ENCODE measurements around the gene METTL2B. TPM values are rescaled to one million over a fixed set of nuclear protein-coding genes. Genes with fewer than 3 reads are reported as not detected.
"Not testable (repeated sequence)": the region's sequence is repeated elsewhere in the genome, so short reads cannot be mapped to it uniquely, and the experiment has no call there.

The METTL2B gene
- total and polyA plus RNA-seq, 2 of the 13 experiments (the other 11 are each of a cell fraction or from before 2014, with no cell fraction given) = 15.5 to 33.1 TPM

DNA sequence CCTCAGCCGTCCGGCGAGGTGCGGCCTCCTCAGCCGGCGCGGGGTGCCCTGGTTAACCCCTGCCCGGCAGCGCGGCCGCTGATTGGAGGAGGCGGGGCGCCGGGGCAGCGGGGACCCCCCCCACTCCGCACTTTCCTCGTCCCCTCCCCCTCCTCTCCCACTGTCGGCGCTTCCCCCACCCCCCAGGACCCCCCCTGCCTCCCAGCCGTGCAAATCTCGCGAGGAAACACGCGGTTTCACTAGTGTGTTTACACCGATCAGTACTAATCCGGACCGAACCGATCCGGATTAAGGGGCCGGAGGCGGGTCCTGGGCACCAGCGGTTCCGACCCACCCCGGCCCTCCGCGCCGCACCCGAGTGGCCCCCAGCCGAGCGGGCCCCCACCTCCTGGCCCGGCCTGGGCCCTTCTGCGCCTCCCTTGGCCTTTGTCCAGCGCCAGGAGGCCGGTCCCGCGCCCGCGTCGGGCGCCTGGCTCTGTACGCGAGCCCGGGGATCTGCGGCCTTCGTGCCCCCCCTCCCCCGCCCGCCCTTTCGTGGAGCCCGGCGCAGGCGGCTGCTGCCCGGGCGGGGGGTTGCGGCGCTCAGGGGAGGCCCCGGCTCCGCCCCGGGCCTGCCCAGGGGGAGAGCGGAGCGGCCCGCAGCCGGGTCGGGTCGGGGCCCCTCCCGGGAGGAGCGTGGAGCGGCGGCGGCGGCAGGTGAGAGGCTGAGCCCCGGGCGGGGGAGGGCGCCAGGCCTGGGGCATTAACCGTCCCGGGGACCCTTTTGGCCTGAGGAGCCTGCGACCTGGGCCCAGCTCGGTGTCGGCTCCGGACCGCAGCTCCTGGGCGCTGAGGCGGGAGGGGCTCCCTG is 54.8 kb downstream of the METTL2B start (continued):
- TF ChIP-seq BCL6 (CRISPR knock-in tag; IDR thresholded peaks at IDR 0.05) = 0 out of 2 replicates have a peak, but pooled peaks have one; percentile 7
- TF ChIP-seq ARNT2 (CRISPR knock-in tag; IDR thresholded peaks at IDR 0.05; ENCODE audit: low read depth) = 0 out of 2 replicates have a peak, but pooled peaks have one; percentile 10
- peak; percentile 32; the same call in 1 of the 2 replicates for TF ChIP-seq FOXA3 (CRISPR knock-in tag; IDR thresholded peaks at IDR 0.05)

DNA sequence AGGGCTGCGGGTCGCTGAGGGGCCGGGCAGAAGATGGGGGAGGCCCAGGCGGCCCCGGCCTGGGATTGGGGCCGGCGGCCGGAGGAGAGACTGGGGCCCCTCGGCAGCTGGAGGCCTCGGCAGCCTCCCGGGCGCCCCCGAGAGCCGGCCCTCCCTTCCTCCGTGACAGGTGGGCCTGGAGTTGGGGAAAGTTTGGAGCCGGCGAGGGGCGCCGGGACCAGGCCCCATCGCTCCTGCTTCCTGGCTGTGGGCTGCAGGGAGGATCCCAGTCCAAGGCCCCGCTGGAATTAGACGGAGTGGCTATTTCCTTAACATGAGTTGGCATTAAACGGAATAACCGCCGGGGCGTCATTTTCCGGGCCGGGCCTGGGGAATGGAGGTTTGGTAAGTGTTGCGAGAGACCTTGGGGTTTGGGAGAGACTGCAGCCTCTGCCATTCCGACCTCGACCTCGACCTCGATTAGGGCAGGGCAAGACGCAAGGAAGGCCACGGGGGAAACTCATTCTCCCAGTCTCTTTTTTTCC is 55.5 kb downstream of the METTL2B start:
- peak overlapping the region; percentile 74 for H3K4me2 ChIP-seq (ENCODE audit: low read depth, low read length)
- CTCF ChIA-PET (ENCODE audit: low intra/inter-chr PET ratio, low total read pairs); H2AFZ ChIP-seq (ENCODE audit: low read length); FAIRE-seq; BruUV-seq (replicated peaks); in situ Hi-C loops (cut with HindIII; ENCODE audit: extremely low pct_ligation_motif_present, low pct_unique_long_range_greater_than_20kb); H3K9me3 ChIP-seq (ENCODE audit: low read length); DNase-seq (ENCODE audit: low spot score); H3K27me3 ChIP-seq (ENCODE audit: control insufficient read depth in 1 of 2, insufficient read depth in 2 of 2, low read length in 2 of 2); H3K36me3 ChIP-seq (replicated peaks in 1 of 2; ENCODE audit: control insufficient read depth in 1 of 2, insufficient read depth in 2 of 2, low read length in 2 of 2); H4K20me1 ChIP-seq (ENCODE audit: insufficient read depth, low read length); POLR2A ChIA-PET: not testable (repeated sequence)
- under 1% methylated on average over 15 of the region's 35 CpGs for WGBS (ENCODE audit: low lambda C conversion rate)
- H3K9ac ChIP-seq (ENCODE audit: insufficient read depth, low read depth, low read length) = peak overlapping the region; percentile 90
- peak overlapping the region; percentile 78 for H3K27ac ChIP-seq (ENCODE audit: extremely low read length, insufficient read depth, low read length)
- TF ChIP-seq HOXA5 (CRISPR knock-in tag; IDR thresholded peaks at IDR 0.05) (0 out of 2 replicates have a peak, but pooled peaks have one; percentile 39), TAF1 (CRISPR knock-in tag; IDR thresholded peaks at IDR 0.05) (0 out of 2 replicates have a peak, but pooled peaks have one; percentile 6), ZNF546 (CRISPR knock-in tag; conservative IDR thresholded peaks at IDR 0.05) (0 out of 2 replicates have a peak, but pooled peaks have one; percentile 50), KDM5B (CRISPR knock-in tag; IDR thresholded peaks at IDR 0.05; ENCODE audit: borderline replicate concordance) (peak; percentile 2; the same call in 1 of the 2 replicates)
- TF ChIP-seq, protein P1, sequence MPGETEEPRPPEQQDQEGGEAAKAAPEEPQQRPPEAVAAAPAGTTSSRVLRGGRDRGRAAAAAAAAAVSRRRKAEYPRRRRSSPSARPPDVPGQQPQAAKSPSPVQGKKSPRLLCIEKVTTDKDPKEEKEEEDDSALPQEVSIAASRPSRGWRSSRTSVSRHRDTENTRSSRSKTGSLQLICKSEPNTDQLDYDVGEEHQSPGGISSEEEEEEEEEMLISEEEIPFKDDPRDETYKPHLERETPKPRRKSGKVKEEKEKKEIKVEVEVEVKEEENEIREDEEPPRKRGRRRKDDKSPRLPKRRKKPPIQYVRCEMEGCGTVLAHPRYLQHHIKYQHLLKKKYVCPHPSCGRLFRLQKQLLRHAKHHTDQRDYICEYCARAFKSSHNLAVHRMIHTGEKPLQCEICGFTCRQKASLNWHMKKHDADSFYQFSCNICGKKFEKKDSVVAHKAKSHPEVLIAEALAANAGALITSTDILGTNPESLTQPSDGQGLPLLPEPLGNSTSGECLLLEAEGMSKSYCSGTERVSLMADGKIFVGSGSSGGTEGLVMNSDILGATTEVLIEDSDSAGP (CRISPR knock-in tag; IDR thresholded peaks at IDR 0.05; ENCODE audit: borderline replicate concordance) = peak; percentile 41; the same call in 1 of the 2 replicates
- TF ChIP-seq, protein P2, sequence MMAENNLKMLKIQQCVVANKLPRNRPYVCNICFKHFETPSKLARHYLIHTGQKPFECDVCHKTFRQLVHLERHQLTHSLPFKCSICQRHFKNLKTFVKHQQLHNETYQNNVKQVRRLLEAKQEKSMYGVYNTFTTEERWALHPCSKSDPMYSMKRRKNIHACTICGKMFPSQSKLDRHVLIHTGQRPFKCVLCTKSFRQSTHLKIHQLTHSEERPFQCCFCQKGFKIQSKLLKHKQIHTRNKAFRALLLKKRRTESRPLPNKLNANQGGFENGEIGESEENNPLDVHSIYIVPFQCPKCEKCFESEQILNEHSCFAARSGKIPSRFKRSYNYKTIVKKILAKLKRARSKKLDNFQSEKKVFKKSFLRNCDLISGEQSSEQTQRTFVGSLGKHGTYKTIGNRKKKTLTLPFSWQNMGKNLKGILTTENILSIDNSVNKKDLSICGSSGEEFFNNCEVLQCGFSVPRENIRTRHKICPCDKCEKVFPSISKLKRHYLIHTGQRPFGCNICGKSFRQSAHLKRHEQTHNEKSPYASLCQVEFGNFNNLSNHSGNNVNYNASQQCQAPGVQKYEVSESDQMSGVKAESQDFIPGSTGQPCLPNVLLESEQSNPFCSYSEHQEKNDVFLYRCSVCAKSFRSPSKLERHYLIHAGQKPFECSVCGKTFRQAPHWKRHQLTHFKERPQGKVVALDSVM (CRISPR knock-in tag; IDR thresholded peaks at IDR 0.05) = peak; percentile 20; the same call in 1 of the 2 replicates
- intact Hi-C loops (cut with micrococcal nuclease; ENCODE audit: unreplicated experiment) = loop anchor here (5.0 kb wide), 1 partner anchor 55 kb away; the partner anchor contains the start of gene METTL2B
- peaks cover 20% of the 10 kb centered on the region for H3K4me1 ChIP-seq (ENCODE audit: insufficient read depth, low read length)
- peak; percentile 44 for ATAC-seq
- peak overlapping the region; percentile 75 to 84 (median 77) for H3K4me3 ChIP-seq (replicated peaks in 1 of 3; ENCODE audit: insufficient read depth in 1 of 3, low read depth in 2 of 3, low read length in 3 of 3)
- peaks cover 33% of the 10 kb centered on the region for H3K79me2 ChIP-seq (ENCODE audit: insufficient read depth, low read length)

DNA sequence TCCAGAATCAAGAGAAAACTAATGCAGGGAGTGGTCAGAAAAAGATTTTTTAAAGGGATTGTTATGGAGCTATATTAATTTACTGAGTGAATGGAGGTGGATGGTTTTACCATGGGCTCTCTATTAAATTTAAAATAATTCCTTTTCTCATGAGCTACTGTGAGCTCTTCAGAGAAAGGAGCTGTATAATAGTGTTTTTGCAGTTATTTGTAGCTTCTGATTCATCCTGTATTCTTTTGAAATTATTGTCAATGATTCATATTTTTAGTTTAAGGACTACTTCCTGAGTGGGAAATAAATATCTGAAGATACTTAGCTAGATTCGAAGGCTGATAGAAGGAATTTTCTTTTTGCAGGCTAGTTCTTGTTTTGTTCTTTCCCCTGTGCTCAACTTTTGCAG is 56.4 kb downstream of the METTL2B start:
- H2AFZ ChIP-seq (ENCODE audit: low read length); H3K36me3 ChIP-seq (replicated peaks in 1 of 2; ENCODE audit: control insufficient read depth in 1 of 2, insufficient read depth in 2 of 2, low read length in 2 of 2); FAIRE-seq; BruUV-seq (replicated peaks); H3K9me3 ChIP-seq (ENCODE audit: low read length); H3K27me3 ChIP-seq (ENCODE audit: control insufficient read depth in 1 of 2, insufficient read depth in 2 of 2, low read length in 2 of 2); CTCF ChIA-PET (ENCODE audit: low intra/inter-chr PET ratio, low total read pairs); in situ Hi-C loops (cut with HindIII; ENCODE audit: extremely low pct_ligation_motif_present, low pct_unique_long_range_greater_than_20kb); H4K20me1 ChIP-seq (ENCODE audit: insufficient read depth, low read length); H3K27ac ChIP-seq (ENCODE audit: extremely low read length, insufficient read depth, low read length); ATAC-seq; DNase-seq (ENCODE audit: low spot score); POLR2A ChIA-PET: not testable (repeated sequence)
- H3K4me3 ChIP-seq (replicated peaks in 1 of 3; ENCODE audit: insufficient read depth in 1 of 3, low read depth in 2 of 3, low read length in 3 of 3) = peak overlapping the region; percentile 38 to 77 (median 75); a peak in 5 of 6 replicates
- H3K79me2 ChIP-seq (ENCODE audit: insufficient read depth, low read length) = peaks cover 35% of the 10 kb centered on the region
- peaks cover 20% of the 10 kb centered on the region for H3K4me1 ChIP-seq (ENCODE audit: insufficient read depth, low read length)
- whole genome bisulfite sequencing (ENCODE audit: low lambda C conversion rate) = 61% methylated on average over 1 of the region's 1 CpG
- peak overlapping the region; percentile 63 for H3K4me2 ChIP-seq (ENCODE audit: low read depth, low read length)
- intact Hi-C loops (cut with micrococcal nuclease; ENCODE audit: unreplicated experiment) = loop anchor here (5.0 kb wide), 1 partner anchor 56 kb away; the partner anchor contains the start of gene METTL2B
- peak overlapping the region; percentile 90 for H3K9ac ChIP-seq (ENCODE audit: insufficient read depth, low read depth, low read length)
